B cell (primary cell): ENCODE measurements around the gene EHBP1L1. TPM values are rescaled to one million over a fixed set of nuclear protein-coding genes. Genes with fewer than 3 reads are reported as not detected.

Experiments
- ATAC-seq: fragments of 200-7000 bp; cut with Tn5 transposase; one replicate; pipeline ENCODE4 v1.10.0; 2021; ENCODE audit warnings: low read depth, mild to moderate bottlenecking, moderate number of reproducible peaks, moderate library complexity
- CTCF ChIA-PET: fragments of 350-600 bp; sonication (Branson Sonifier 250); formaldehyde crosslinking; loops from one replicate; lab custom pipeline; 2021; ENCODE audit warnings: antibody characterized with exemption, inconsistent platforms; lab: Charles Lee
- POLR2A ChIA-PET: fragments of 350-600 bp; sonication (Branson Sonifier 250); formaldehyde crosslinking; loops from one replicate; lab custom pipeline; 2021; ENCODE audit warnings: antibody characterized with exemption; lab: Charles Lee
- DNase-seq: peaks from one replicate; pipeline ENCODE4 v3.0.0; 2013
- H2AFZ ChIP-seq: 2 replicates; pipeline ENCODE4 v1.6.1; 2012; ENCODE audit warnings: mild to moderate bottlenecking, low read depth, low read length; ENCODE audit not compliant: insufficient read depth, poor library complexity, severe bottlenecking
- H3K27ac ChIP-seq, 2 donors: 1 replicate in 1 of 2; 2 replicates in 1 of 2; pipeline ENCODE4 v1.5.1; 2012 to 2013; ENCODE audit warnings: low read length in 2 of 2, mild to moderate bottlenecking in 2 of 2, moderate library complexity in 1 of 2
- H3K27me3 ChIP-seq, 4 experiments: fragments of 200-600 bp in 1 of 4; sonication (generic) in 1 of 4; replicated peaks in 1 of 4; 1 replicate in 2 of 4; 2 replicates in 2 of 4; pipeline versions ENCODE4 v1.6.1 to v1.7.0; 2013 to 2016; ENCODE audit warnings: low read length in 3 of 4, mild to moderate bottlenecking in 2 of 4, mixed read lengths in 1 of 4, moderate library complexity in 1 of 4; ENCODE audit not compliant: insufficient read depth in 4 of 4, control insufficient read depth in 3 of 4; ENCODE audit errors: control extremely low read depth in 1 of 4
- H3K36me3 ChIP-seq, 2 experiments: replicated peaks in 1 of 2; 1 replicate in 1 of 2; 2 replicates in 1 of 2; pipeline versions ENCODE4 v1.6.1 to v1.7.1; 2013; ENCODE audit warnings: low read length in 1 of 2; ENCODE audit not compliant: insufficient read depth in 2 of 2, control insufficient read depth in 1 of 2; ENCODE audit errors: control extremely low read depth in 1 of 2, extremely low read depth in 1 of 2
- H3K4me1 ChIP-seq, 2 donors: fragments of 200-600 bp in 1 of 2; sonication (generic) in 1 of 2; 1 replicate in 1 of 2; 2 replicates in 1 of 2; pipeline versions ENCODE4 v1.5.1 to v1.6.1; 2013 to 2017; ENCODE audit warnings: low read length in 2 of 2; ENCODE audit not compliant: control insufficient read depth in 2 of 2, insufficient read depth in 2 of 2
- H3K4me2 ChIP-seq: replicated peaks from 2 replicates; pipeline ENCODE3; 2012; ENCODE audit warnings: mild to moderate bottlenecking, low read depth, low read length; ENCODE audit not compliant: poor library complexity, severe bottlenecking
- H3K4me3 ChIP-seq, 5 experiments: fragments of 200-600 bp in 1 of 5; sonication (generic) in 1 of 5; 1 replicate in 3 of 5; 2 replicates in 2 of 5; pipeline versions ENCODE4 v1.5.1 to v1.7.0; 2011 to 2016; ENCODE audit warnings: low read length in 4 of 5, mild to moderate bottlenecking in 4 of 5, low read depth in 2 of 5, control low read depth in 1 of 5, moderate library complexity in 1 of 5; ENCODE audit not compliant: insufficient read depth in 1 of 5; ENCODE audit errors: control extremely low read depth in 1 of 5, extremely low read depth in 1 of 5
- H3K79me2 ChIP-seq: fragments of 200-600 bp; sonication (generic); one replicate; pipeline ENCODE4 v1.6.0; 2016; ENCODE audit warnings: low read length; ENCODE audit not compliant: control insufficient read depth, insufficient read depth
- H3K9ac ChIP-seq: fragments of 200-600 bp; sonication (generic); 2 replicates; pipeline ENCODE4 v1.6.1; 2017; ENCODE audit warnings: mild to moderate bottlenecking, low read length, moderate library complexity
- H3K9me3 ChIP-seq, 3 donors: one replicate each; pipeline versions ENCODE4 v1.6.1 to v1.7.1; 2013; ENCODE audit warnings: low read length in 2 of 3; ENCODE audit not compliant: control insufficient read depth in 2 of 3, insufficient read depth in 1 of 3; ENCODE audit errors: control extremely low read depth in 1 of 3
- H4K20me1 ChIP-seq: 2 replicates; pipeline ENCODE4 v1.6.0; 2012; ENCODE audit warnings: mild to moderate bottlenecking, low read length; ENCODE audit not compliant: insufficient read depth, control insufficient read depth, poor library complexity, severe bottlenecking
- H3K27ac Mint-ChIP-seq: one replicate; pipeline ENCODE4 v1.8.0; 2021; ENCODE audit warnings: mixed read lengths
- H3K27me3 Mint-ChIP-seq: one replicate; pipeline ENCODE4 v1.8.0; 2021; ENCODE audit warnings: mixed read lengths
- H3K4me1 Mint-ChIP-seq: one replicate; pipeline ENCODE4 v1.8.0; 2021; ENCODE audit warnings: mixed read lengths
- H3K4me3 Mint-ChIP-seq: one replicate; pipeline ENCODE4 v1.8.0; 2021; ENCODE audit warnings: mixed read lengths
- H3K9me3 Mint-ChIP-seq: one replicate; pipeline ENCODE4 v1.8.0; 2022; ENCODE audit warnings: mixed read lengths; ENCODE audit not compliant: insufficient read depth
- CTCF ChIP-seq: fragments of 200-600 bp; IDR thresholded peaks from one replicate; pipeline ENCODE4 v1.8.0; 2022; ENCODE audit warnings: antibody characterized with exemption, mild to moderate bottlenecking
- WGBS: methylation state at CpG from one replicate; pipeline ENCODE4 v1.1.5; 2013; ENCODE audit warnings: missing lambda C conversion rate; ENCODE audit not compliant: insufficient coverage; 5-methylcytosine and 5-hydroxymethylcytosine counted together
- intact Hi-C: fragments of 100-400 bp; cut with micrococcal nuclease; formaldehyde crosslinking; loops from one replicate; pipeline ENCODE4 v1.10.0; 2022
- polyA plus RNA-seq: library from polyadenylated mRNA; depleted of rRNA; stranded (reverse); fragments of >200 nt; gene quantifications from 2 replicates; pipeline ENCODE4 v1.2.3, GENCODE V29; 2012
- total RNA-seq, 2 donors: library from RNA; stranded (reverse); fragments of 120-200 nt in 1 of 2; gene quantifications; 1 replicate in 1 of 2; 2 replicates in 1 of 2; pipeline versions ENCODE4 v1.2.3 to v1.2.4, GENCODE V29; 2013 to 2022

Gene EHBP1L1
- total and polyA plus RNA-seq, 2 donors (not counting 1 experiment from before 2014, with no cell fraction given) = 202 to 279 TPM

GRCh38 chr11:65546217-65546958, 29.5 kb upstream of the EHBP1L1 start:
- intact Hi-C loops = loop anchor here (1.0 to 10.0 kb wide), 3 partner anchors 24 to 432 kb away; partner anchors contain the start of genes PCNX3, TM7SF2, ZNHIT2 and ZNRD2
- peak; percentile 89 for ATAC-seq

More at GRCh38 chr11:65546217-65546958, 29.5 kb upstream of the EHBP1L1 start:
- H3K9me3 ChIP-seq = no peaks in the 10 kb centered on the region
- H2AFZ ChIP-seq = peak overlapping the region; percentile 71
- H3K4me2 ChIP-seq = peak overlapping the region; percentile 90
- peaks cover 1% of the 10 kb centered on the region for H3K79me2 ChIP-seq
- peaks cover 34 to 50% of the 10 kb centered on the region in 2 donors for H3K4me1 ChIP-seq
- no peaks in the 10 kb centered on the region for H4K20me1 ChIP-seq
- peak overlapping the region; percentile 79 to 93 for H3K27ac ChIP-seq
- H3K27ac Mint-ChIP-seq = peak overlapping the region; percentile 93
- ChIA-PET POLR2A (interaction anchor here (0.6 to 3.2 kb wide), 17 partner anchors 10 to 402 kb away, joined by 3 to 11 read pairs (median 4); partner anchors contain the start of genes FAM89B, LTBP3, PCNX3 and ZNRD2), CTCF (interaction anchor here (0.6 to 9.2 kb wide), 6 partner anchors 9 to 184 kb away, joined by 3 to 144 read pairs (median 6); partner anchors contain the start of genes FAM89B and ZNRD2)
- TF ChIP-seq CTCF = no peak
- H3K4me1 Mint-ChIP-seq = peaks cover 59% of the 10 kb centered on the region
- peak; percentile 98 for DNase-seq
- no peaks in the 10 kb centered on the region for H3K36me3 ChIP-seq
- H3K9ac ChIP-seq = peak overlapping the region; percentile 52
- peak overlapping the region; percentile 89 for H3K4me3 Mint-ChIP-seq
- H3K9me3 Mint-ChIP-seq = no peaks in the 10 kb centered on the region
- H3K4me3 ChIP-seq = peak overlapping the region in 4 of 5 experiments; percentile 40 to 60 (median 52)
- H3K27me3 Mint-ChIP-seq = no peaks in the 10 kb centered on the region
- H3K27me3 ChIP-seq = no peaks in the 10 kb centered on the region
- 4% methylated on average over 55 of the region's 64 CpGs for WGBS
